ENCODE data around the gene KIF7.

KIF7 gene

DNA sequence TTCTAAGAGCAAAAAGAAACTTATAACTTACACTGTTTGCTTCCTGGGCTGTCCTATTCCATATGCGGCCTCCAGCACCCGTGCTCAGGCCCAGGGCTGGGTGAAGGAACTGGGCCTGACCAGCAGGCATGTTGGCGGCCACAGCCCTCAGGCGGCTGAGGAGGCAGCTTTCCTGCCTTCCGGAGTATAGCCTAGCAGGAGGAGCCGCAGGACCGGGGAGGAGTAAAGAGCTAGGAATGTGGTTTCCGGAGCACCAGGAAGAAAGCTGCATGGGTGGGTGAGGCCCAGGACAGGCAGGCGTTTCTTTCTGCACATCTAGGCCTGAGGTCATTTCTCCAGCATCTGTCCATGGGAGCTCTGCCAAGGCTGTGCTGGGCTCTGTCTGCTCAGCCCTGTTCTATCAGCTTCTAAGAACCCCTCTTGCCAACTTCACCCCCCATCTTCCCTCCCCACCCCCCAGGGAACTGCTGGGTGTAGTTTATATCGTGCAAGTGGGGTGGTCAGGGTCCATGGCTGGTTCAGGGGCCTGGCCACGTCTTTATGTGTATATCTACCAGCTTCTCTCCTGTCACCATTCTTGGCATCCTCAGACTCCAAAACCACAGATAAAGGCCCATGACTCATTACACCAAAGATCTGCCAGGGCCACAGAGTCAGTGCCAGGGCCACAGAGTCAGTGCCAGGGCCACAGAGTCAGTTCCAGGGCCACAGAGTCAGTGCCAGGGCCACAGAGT lies 7.8 kb upstream of the KIF7 start:
- TF ChIP-seq, protein P1, sequence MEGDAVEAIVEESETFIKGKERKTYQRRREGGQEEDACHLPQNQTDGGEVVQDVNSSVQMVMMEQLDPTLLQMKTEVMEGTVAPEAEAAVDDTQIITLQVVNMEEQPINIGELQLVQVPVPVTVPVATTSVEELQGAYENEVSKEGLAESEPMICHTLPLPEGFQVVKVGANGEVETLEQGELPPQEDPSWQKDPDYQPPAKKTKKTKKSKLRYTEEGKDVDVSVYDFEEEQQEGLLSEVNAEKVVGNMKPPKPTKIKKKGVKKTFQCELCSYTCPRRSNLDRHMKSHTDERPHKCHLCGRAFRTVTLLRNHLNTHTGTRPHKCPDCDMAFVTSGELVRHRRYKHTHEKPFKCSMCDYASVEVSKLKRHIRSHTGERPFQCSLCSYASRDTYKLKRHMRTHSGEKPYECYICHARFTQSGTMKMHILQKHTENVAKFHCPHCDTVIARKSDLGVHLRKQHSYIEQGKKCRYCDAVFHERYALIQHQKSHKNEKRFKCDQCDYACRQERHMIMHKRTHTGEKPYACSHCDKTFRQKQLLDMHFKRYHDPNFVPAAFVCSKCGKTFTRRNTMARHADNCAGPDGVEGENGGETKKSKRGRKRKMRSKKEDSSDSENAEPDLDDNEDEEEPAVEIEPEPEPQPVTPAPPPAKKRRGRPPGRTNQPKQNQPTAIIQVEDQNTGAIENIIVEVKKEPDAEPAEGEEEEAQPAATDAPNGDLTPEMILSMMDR (IDR thresholded peaks at IDR 0.05; ENCODE audit: low read depth, low read length), result no peak
- DNase-seq (ENCODE audit: extremely low read depth, low read depth), result peak; percentile 82

DNA sequence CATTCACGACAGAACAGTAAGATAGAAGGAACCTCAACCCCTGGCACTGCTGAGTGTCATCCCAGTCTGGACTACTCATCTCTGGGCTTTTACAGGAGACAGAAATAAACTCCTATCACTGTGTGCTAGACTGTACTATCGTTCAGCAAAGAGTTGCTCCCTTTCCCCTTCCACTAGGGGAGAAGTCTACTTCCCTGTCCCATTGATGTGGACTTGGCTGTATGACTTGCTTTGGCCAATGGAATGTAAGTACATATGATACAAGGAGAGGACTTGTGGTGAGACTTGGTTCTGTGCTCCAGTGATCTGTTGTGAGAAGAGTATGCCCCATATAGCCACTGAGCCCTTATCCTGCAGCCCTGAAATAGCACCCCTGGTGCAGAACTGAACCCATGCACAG lies 5.3 kb upstream of the KIF7 start:
- TF ChIP-seq, protein P1 (IDR thresholded peaks at IDR 0.05; ENCODE audit: low read depth, low read length), result no peak
- no peak for DNase-seq (ENCODE audit: extremely low read depth, low read depth)

DNA sequence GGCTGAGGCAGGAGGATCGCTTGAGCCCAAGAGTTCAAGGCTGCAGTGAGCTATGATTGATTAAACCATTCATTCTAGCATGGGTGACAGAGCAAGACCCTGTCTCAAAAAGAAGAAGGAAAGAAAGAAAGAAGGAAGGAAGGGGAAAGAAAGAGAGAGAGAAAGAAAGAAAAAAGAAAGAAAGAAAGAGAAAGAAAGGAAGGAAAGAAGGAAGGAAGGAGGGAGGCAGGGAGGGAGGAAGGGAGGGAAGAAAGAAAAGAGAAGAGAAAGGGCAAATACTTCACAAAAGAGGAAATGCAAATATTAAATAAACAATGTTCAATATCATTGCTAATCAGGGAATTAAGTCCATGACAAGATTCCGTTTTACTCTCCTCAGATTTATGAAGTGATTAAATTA lies 4.0 kb upstream of the KIF7 start:
- TF ChIP-seq, protein P1 (IDR thresholded peaks at IDR 0.05; ENCODE audit: low read depth, low read length), result no peak
- no peak for DNase-seq (ENCODE audit: extremely low read depth, low read depth)

DNA sequence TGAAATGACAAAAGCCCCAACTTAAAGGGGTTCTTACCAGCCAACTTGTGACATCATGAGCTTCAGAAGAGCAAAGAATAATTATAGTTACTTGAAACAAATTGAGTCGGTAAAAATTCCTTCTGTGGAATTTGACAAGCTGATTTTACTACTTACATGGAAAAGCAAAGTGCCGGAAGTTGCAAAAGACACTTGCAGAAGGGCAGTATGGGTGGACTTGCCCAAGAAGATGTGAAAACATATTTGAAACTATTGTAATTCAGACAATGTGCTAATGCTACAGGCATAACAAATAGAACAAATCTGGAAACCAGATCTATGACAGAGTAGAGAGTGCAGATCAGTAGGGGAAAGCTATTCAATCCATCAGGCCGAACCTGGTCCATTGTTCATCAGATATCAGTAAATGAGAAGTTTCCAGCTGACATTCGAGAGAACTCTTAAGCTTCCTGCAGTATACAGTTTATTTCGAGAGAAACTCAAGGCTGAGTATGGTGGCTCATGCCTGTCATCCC lies 2.5 kb upstream of the KIF7 start:
- TF ChIP-seq, protein P1 (IDR thresholded peaks at IDR 0.05; ENCODE audit: low read depth, low read length), result no peak
- DNase-seq (ENCODE audit: extremely low read depth, low read depth), result no peak

DNA sequence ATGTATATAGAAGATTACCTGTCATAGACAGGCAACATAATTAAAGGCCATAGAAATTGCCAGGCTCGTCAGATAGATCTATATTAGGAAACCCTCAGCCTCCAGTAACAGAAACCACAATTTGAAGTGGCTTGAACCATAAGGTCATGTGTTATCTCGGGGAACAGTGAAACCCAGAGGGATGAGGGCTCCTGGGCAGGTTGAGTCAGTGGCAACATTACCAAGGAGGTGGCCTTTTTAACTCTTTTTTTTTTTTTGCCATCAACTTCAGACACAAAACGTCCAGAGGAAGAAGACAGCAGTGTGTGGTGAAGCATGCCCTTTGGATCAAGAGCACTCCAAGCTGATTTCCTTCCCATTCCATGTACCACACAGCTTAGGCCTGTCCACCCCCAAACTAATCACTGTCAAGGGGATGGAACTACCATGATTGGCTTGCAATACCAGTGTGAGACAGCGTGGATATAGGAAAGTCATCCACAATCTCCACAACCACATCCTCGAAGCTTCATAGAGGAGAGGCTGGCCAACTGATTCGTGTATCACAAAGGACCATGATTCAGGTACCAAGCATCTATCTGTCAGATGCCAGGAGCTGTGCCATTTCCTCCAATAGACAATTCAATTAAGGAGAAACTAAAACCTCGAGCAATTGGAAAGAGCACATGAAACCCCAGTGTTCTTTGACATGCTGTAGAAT lies 999 bp upstream of the KIF7 start:
- TF ChIP-seq, protein P1 (IDR thresholded peaks at IDR 0.05; ENCODE audit: low read depth, low read length), result no peak
- no peak for DNase-seq (ENCODE audit: extremely low read depth, low read depth)

DNA sequence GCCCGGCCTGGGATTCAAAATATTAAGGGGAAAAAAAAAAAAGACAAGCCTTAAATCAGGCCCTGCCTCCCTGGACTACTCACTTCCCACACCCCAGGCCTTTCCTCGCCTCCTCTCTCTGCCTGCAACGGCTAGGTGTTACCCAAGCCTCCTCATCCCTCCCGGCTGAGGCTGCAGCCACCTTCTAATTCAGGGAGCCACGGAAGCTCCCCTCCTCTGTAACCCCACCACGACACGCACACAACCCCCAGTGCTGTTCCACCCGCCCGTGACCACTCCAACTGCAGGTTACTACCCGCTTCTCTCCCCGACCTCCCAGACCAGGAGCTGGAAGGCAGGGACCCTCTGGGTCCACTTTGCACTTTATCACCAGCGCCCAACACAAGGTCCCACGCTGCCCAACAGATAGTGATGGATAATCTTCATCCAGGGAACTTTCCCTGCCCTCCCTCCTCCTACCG lies 936 bp downstream of the KIF7 start:
- TF ChIP-seq, protein P1 (IDR thresholded peaks at IDR 0.05; ENCODE audit: low read depth, low read length), result no peak
- no peak for DNase-seq (ENCODE audit: extremely low read depth, low read depth)

DNA sequence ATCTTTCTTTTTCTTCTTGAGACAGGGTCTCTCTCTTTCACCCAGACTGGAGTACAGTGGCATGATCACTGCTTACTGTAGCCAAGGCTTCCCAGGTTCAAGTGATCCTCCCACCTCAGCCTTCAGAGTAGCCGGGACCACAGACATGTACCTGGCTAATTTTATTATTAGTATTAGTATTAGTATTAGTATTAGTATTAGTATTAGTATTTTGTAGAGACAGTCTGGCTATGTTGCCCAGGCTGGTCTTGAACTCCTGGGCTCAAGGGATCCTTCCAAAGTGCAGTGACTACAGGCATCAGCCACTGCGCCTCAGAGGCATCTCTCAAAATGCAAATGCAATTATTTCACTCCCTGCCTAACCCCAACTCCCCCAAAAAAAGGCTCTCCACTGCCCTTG lies 1.7 kb downstream of the KIF7 start:
- no peak for DNase-seq (ENCODE audit: extremely low read depth, low read depth)
- TF ChIP-seq, protein P1 (IDR thresholded peaks at IDR 0.05; ENCODE audit: low read depth, low read length), result no peak
